IMR-90 (cell line): ENCODE measurements around the gene PLTP. TPM values are rescaled to one million over a fixed set of nuclear protein-coding genes. Genes with fewer than 3 reads are reported as not detected.

ENCODE experiments used
- ATAC-seq: fragments of 200-7000 bp; cut with Tn5 transposase; 2 replicates; pipeline ENCODE4 v1.9.1; 2020; ENCODE audit warnings: low read depth, mild to moderate bottlenecking, moderate library complexity
- BruUV-seq: library from RNA; stranded (reverse); fragments of 400-500 nt; replicated peaks from 2 replicates; lab custom pipeline; 2021; lab: Mats Ljungman, UMichigan
- CTCF ChIA-PET: fragments of 300-600 bp; formaldehyde crosslinking; extraction: SDS; loops from one replicate; lab custom pipeline; 2021; ENCODE audit warnings: antibody characterized with exemption; lab: Yijun Ruan, JAX
- POLR2A ChIA-PET: fragments of 300-600 bp; sonication (Branson Sonifier 250); formaldehyde crosslinking; loops from one replicate; lab custom pipeline; 2022; ENCODE audit warnings: antibody characterized with exemption; ENCODE audit not compliant: unreplicated experiment; lab: Charles Lee
- DNase-seq: peaks from one replicate; pipeline ENCODE4 v3.0.0; 2013
- H2AFZ ChIP-seq: replicated peaks from 2 replicates; pipeline ENCODE3; 2013; ENCODE audit warnings: low read length, mild to moderate bottlenecking; ENCODE audit not compliant: poor library complexity
- H2AK5ac ChIP-seq: 2 replicates; pipeline ENCODE4 v1.6.1; 2013; ENCODE audit warnings: low read depth, low read length, inconsistent platforms
- H2AK9ac ChIP-seq: replicated peaks from 2 replicates; pipeline ENCODE3; 2013; ENCODE audit warnings: mild to moderate bottlenecking, low read depth, low read length, moderate library complexity; ENCODE audit not compliant: poor library complexity
- H2BK120ac ChIP-seq: 2 replicates; pipeline ENCODE4 v1.6.1; 2013; ENCODE audit warnings: low read depth, low read length, inconsistent platforms
- H2BK15ac ChIP-seq: 3 replicates; pipeline ENCODE4 v1.6.1; 2013; ENCODE audit warnings: low read depth, low read length, inconsistent platforms
- H2BK20ac ChIP-seq: 2 replicates; pipeline ENCODE4 v1.6.1; 2013; ENCODE audit warnings: low read depth, mild to moderate bottlenecking, inconsistent platforms, low read length, moderate library complexity
- H2BK5ac ChIP-seq: 2 replicates; pipeline ENCODE4 v1.6.1; 2013; ENCODE audit warnings: mild to moderate bottlenecking, low read depth, low read length, inconsistent platforms; ENCODE audit not compliant: poor library complexity, severe bottlenecking
- H3K14ac ChIP-seq: replicated peaks from 2 replicates; pipeline ENCODE4 v1.6.1; 2013; ENCODE audit warnings: low read depth, low read length, inconsistent platforms
- H3K18ac ChIP-seq: 2 replicates; pipeline ENCODE4 v1.6.1; 2013; ENCODE audit warnings: low read depth, low read length, control low read depth
- H3K23ac ChIP-seq: 2 replicates; pipeline ENCODE4 v1.6.1; 2013; ENCODE audit warnings: low read depth, low read length, inconsistent platforms
- H3K27ac ChIP-seq: 2 replicates; pipeline ENCODE4 v1.5.1; 2013; ENCODE audit warnings: mild to moderate bottlenecking, control low read depth, low read length; ENCODE audit not compliant: insufficient read depth
- H3K27me3 ChIP-seq: 2 replicates; pipeline ENCODE4 v1.6.1; 2013; ENCODE audit warnings: low read length; ENCODE audit not compliant: control insufficient read depth, insufficient read depth
- H3K36me3 ChIP-seq: 2 replicates; pipeline ENCODE4 v1.6.1; 2013; ENCODE audit warnings: low read length, mixed read lengths; ENCODE audit not compliant: control insufficient read depth, insufficient read depth
- H3K4ac ChIP-seq: 2 replicates; pipeline ENCODE4 v1.6.1; 2013; ENCODE audit warnings: low read depth, low read length, inconsistent platforms
- H3K4me1 ChIP-seq: 2 replicates; pipeline ENCODE4 v1.6.1; 2013; ENCODE audit warnings: low read length, mixed read lengths; ENCODE audit not compliant: control insufficient read depth, insufficient read depth
- H3K4me2 ChIP-seq: 2 replicates; pipeline ENCODE4 v1.6.1; 2013; ENCODE audit warnings: low read depth, mild to moderate bottlenecking, control low read depth, low read length, moderate library complexity
- H3K4me3 ChIP-seq: 2 replicates; pipeline ENCODE4 v1.5.1; 2013; ENCODE audit warnings: low read depth, mild to moderate bottlenecking, control low read depth, low read length, moderate library complexity; ENCODE audit not compliant: insufficient read depth
- H3K56ac ChIP-seq: 2 replicates; pipeline ENCODE4 v1.6.1; 2013; ENCODE audit warnings: low read length, inconsistent platforms; ENCODE audit not compliant: insufficient read depth; ENCODE audit errors: extremely low read depth
- H3K79me1 ChIP-seq, 2 experiments: 2 replicates each; pipeline ENCODE4 v1.6.1; 2013; ENCODE audit warnings: low read length in 2 of 2, inconsistent platforms in 1 of 2, low read depth in 1 of 2
- H3K9ac ChIP-seq: 2 replicates; pipeline ENCODE4 v1.6.1; 2013; ENCODE audit warnings: low read depth, low read length, control low read depth
- H3K9me1 ChIP-seq: 2 replicates; pipeline ENCODE4 v1.6.1; 2013; ENCODE audit warnings: low read length, inconsistent platforms; ENCODE audit not compliant: insufficient read depth
- H3K9me3 ChIP-seq: 2 replicates; pipeline ENCODE4 v1.6.1; 2013; ENCODE audit warnings: low read length; ENCODE audit not compliant: control insufficient read depth, insufficient read depth
- H4K20me1 ChIP-seq: 2 replicates; pipeline ENCODE4 v1.6.1; 2013; ENCODE audit warnings: low read length, inconsistent platforms; ENCODE audit not compliant: insufficient read depth
- H4K5ac ChIP-seq: 2 replicates; pipeline ENCODE4 v1.6.1; 2013; ENCODE audit warnings: mild to moderate bottlenecking, low read depth, low read length, control low read depth
- H4K8ac ChIP-seq, 2 experiments: 2 replicates each; pipeline ENCODE4 v1.6.1; 2013; ENCODE audit warnings: low read depth in 2 of 2, low read length in 2 of 2, control low read depth in 1 of 2, inconsistent platforms in 1 of 2
- H4K91ac ChIP-seq: 2 replicates; pipeline ENCODE4 v1.6.1; 2013; ENCODE audit warnings: low read depth, low read length, inconsistent platforms; ENCODE audit not compliant: insufficient read depth
- BHLHE40 ChIP-seq: fragments of 150-350 bp; IDR thresholded peaks from 2 replicates; pipeline ENCODE4 v1.6.1; 2016; ENCODE audit warnings: mild to moderate bottlenecking, low read depth, low read length
- CEBPB ChIP-seq: IDR thresholded peaks from 2 replicates; pipeline ENCODE4 v1.6.1; 2012; ENCODE audit warnings: low read depth, low read length, improper control_type of control experiment
- CHD1 ChIP-seq: IDR thresholded peaks from 2 replicates; pipeline ENCODE4 v1.6.1; 2012; ENCODE audit warnings: low read depth, low read length, improper control_type of control experiment
- FOS ChIP-seq: fragments of 150-350 bp; IDR thresholded peaks from 2 replicates; pipeline ENCODE4 v1.6.1; 2016; ENCODE audit warnings: low read depth, low read length
- MAFK ChIP-seq: IDR thresholded peaks from 2 replicates; pipeline ENCODE4 v1.6.1; 2012; ENCODE audit warnings: low read depth, low read length, improper control_type of control experiment
- MAZ ChIP-seq: IDR thresholded peaks from 2 replicates; pipeline ENCODE4 v1.6.1; 2012; ENCODE audit warnings: low read depth, mild to moderate bottlenecking, low read length, improper control_type of control experiment, moderate library complexity, borderline replicate concordance
- MXI1 ChIP-seq: IDR thresholded peaks from 2 replicates; pipeline ENCODE4 v1.6.1; 2012; ENCODE audit warnings: low read depth, mild to moderate bottlenecking, low read length, moderate library complexity, borderline replicate concordance
- NFE2L2 ChIP-seq: fragments of 150-350 bp; IDR thresholded peaks from 2 replicates; pipeline ENCODE4 v1.6.1; 2016; ENCODE audit warnings: low read depth, mild to moderate bottlenecking, low read length
- POLR2A ChIP-seq: IDR thresholded peaks from 2 replicates; pipeline ENCODE4 v1.6.1; 2012; ENCODE audit warnings: mild to moderate bottlenecking, low read depth, low read length
- RAD21 ChIP-seq: IDR thresholded peaks from 2 replicates; pipeline ENCODE4 v1.6.1; 2012; ENCODE audit warnings: low read length, improper control_type of control experiment
- RCOR1 ChIP-seq: IDR thresholded peaks from 2 replicates; pipeline ENCODE4 v1.6.1; 2012; ENCODE audit warnings: mild to moderate bottlenecking, low read length, improper control_type of control experiment; ENCODE audit not compliant: insufficient replicate concordance
- RFX5 ChIP-seq: IDR thresholded peaks from 2 replicates; pipeline ENCODE4 v1.8.0; 2012; ENCODE audit warnings: low read depth, mild to moderate bottlenecking, low read length, moderate library complexity
- SMC3 ChIP-seq: fragments of 150-350 bp; IDR thresholded peaks from 2 replicates; pipeline ENCODE4 v1.6.1; 2016; ENCODE audit warnings: low read depth, mild to moderate bottlenecking, antibody characterized with exemption, low read length, moderate library complexity
- WGBS, 2 experiments: methylation state at CpG; one replicate each; pipeline versions ENCODE4 v1.1.5 to v1.1.7; 2013; ENCODE audit warnings: missing lambda C conversion rate in 2 of 2; ENCODE audit not compliant: insufficient read length in 1 of 2; ENCODE audit errors: extremely low coverage in 2 of 2; 5-methylcytosine and 5-hydroxymethylcytosine counted together
- dilution Hi-C: fragments of 300-500 bp; cut with HindIII; formaldehyde crosslinking; loops from one replicate; pipeline ENCODE4 v1.14.3; 2018; ENCODE audit warnings: low sequenced_read_pairs; ENCODE audit not compliant: unreplicated experiment
- in situ Hi-C: fragments of 300-500 bp; cut with MboI; formaldehyde crosslinking; loops from 3 replicates; pipeline ENCODE4 v1.14.3; 2019; ENCODE audit warnings: low sequenced_read_pairs, inconsistent platforms, mixed read lengths
- intact Hi-C: fragments of 100-400 bp; cut with micrococcal nuclease; formaldehyde crosslinking; loops from 2 replicates; pipeline ENCODE4 v1.10.0; 2022
- polyA plus RNA-seq, 3 experiments: library from polyadenylated mRNA; depleted of rRNA; stranded (reverse); fragments of >200 nt; gene quantifications; 2 replicates each; pipeline ENCODE4 v1.2.3, GENCODE V29; 2012; ENCODE audit warnings: low replicate concordance in 1 of 3
- total RNA-seq: library from RNA; depleted of rRNA; stranded (reverse); fragments of >200 nt; gene quantifications from 2 replicates; pipeline ENCODE4 v1.2.3, GENCODE V29; 2012
- TF ChIP-seq, protein P1 (sequence below): conservative IDR thresholded peaks from 2 replicates; pipeline ENCODE4 v1.5.1; 2012; ENCODE audit warnings: mild to moderate bottlenecking, low read depth, low read length, improper control_type of control experiment

Gene PLTP
- total and polyA plus RNA-seq, 2 of the 4 experiments (the other 2 are of a cell fraction), result 5.4 to 55.8 TPM

DNA sequence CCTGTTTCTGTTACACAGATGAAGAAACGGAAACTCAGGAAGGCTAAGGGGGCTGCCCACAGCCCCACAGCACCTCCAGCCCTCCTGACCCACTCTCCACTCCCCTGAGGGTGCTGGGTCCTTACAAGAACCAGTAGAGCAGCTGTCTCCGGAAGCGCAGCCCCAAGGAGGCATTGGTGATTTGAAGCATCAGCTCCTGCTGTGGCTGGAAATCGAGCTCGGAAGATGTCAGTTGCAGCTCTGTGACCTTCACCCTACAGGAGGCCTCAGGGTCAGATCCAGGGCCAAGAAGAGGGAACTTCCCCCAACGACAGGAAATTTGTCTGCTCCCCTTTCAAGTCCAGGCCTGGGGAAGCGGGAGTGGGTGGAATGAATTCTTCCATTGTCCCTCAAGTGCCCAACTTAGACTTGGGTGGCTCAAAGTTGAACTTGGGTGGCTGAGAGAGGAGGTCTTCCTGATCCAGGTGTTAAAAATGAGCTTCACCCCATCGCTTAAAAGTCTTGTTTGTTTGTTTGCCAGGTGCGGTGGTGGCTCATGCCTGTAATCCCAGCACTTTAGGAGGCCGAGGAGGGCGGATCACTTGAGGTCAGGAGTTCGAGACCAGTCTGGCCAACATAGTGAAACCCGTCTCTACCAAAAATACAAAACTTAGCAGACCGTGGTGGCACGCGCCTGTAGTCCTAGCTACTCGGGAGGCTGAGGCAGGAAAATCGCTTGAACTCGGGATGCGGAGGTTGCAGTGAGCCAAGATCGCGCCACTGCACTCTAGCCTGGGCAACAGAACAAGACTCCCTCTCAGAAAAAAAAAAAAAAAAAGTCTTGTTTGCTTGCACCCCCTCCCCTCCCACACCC, 1.9 kb downstream of the PLTP start (continued):
- no peak for TF ChIP-seq RCOR1

DNA sequence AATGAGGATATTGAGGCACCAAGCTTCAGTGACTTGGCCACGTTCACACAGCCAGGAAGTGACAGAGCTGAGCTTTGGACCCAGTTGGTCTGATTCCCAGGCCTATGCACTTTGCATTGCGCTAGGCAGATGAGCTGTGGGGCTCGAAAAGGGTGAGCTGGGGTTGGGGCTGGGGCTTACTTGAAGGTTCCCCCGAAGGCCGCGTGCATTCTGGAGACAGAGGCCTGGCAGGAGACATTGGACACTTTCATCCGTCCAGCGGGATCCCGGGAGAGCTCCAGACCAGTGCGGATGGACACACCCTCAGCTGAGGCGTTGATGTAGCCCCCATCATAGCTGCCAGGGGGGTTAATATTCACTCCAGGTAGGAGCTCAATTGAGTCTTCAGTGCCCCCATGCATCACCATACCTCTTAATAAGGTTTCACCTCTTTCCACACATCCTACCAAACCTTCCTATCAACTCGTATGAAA, 2.6 kb downstream of the PLTP start:
- no peak overlapping the region for H3K56ac ChIP-seq
- H2BK15ac ChIP-seq, result no peak overlapping the region
- no peak for DNase-seq
- no peak overlapping the region for H2BK120ac ChIP-seq
- H2AK9ac ChIP-seq, result no peak overlapping the region
- intact Hi-C loops (no loop called here), in situ Hi-C loops (loop anchor here (25.0 kb wide), 1 partner anchor 572 kb away; the partner anchor contains the start of gene SDC4), dilution Hi-C loops (no loop called here)
- BruUV-seq, result no TSS peak
- no peak overlapping the region for H3K18ac ChIP-seq
- H2BK5ac ChIP-seq, result no peak overlapping the region
- peaks cover 16% of the 10 kb centered on the region for H3K4me1 ChIP-seq
- ChIA-PET POLR2A (no interaction called here), CTCF (no interaction called here)
- no peak overlapping the region for H2AK5ac ChIP-seq
- H4K91ac ChIP-seq, result no peak overlapping the region
- H4K5ac ChIP-seq, result no peak overlapping the region
- no peak overlapping the region for H3K14ac ChIP-seq
- H4K8ac ChIP-seq, result no peak overlapping the region
- H3K9me3 ChIP-seq, result no peaks in the 10 kb centered on the region
- no peak for ATAC-seq
- H3K4me3 ChIP-seq, result no peak overlapping the region
- H3K4ac ChIP-seq, result no peak overlapping the region
- no peak overlapping the region for H2AFZ ChIP-seq
- peaks cover 28% of the 10 kb centered on the region; the same call in 1 of the 2 replicates for H3K36me3 ChIP-seq
- H4K20me1 ChIP-seq, result peaks cover 5% of the 10 kb centered on the region; the same call in 1 of the 2 replicates
- 96% methylated on average over 9 of the region's 12 CpGs; no CpG with 5 or more reads in 1 of the 2 experiments for WGBS, 2 experiments
- H2BK20ac ChIP-seq, result no peak overlapping the region
- no peak overlapping the region for H3K4me2 ChIP-seq
- no peak overlapping the region for H3K27ac ChIP-seq
- H3K23ac ChIP-seq, result no peak overlapping the region
- no peak overlapping the region for H3K9ac ChIP-seq
- H3K27me3 ChIP-seq, result no peaks in the 10 kb centered on the region
- peaks cover 5 to 26% of the 10 kb centered on the region in 2 experiments; a peak in 3 of 4 replicates for H3K79me1 ChIP-seq
- peaks cover 27% of the 10 kb centered on the region for H3K9me1 ChIP-seq
- TF ChIP-seq POLR2A (no peak), NFE2L2 (no peak), RAD21 (no peak), RFX5 (no peak), SMC3 (no peak), CHD1 (no peak), CEBPB (no peak), RCOR1 (no peak), MAFK (no peak), FOS (no peak), MXI1 (no peak), MAZ (no peak), BHLHE40 (no peak)
- TF ChIP-seq, protein P1, sequence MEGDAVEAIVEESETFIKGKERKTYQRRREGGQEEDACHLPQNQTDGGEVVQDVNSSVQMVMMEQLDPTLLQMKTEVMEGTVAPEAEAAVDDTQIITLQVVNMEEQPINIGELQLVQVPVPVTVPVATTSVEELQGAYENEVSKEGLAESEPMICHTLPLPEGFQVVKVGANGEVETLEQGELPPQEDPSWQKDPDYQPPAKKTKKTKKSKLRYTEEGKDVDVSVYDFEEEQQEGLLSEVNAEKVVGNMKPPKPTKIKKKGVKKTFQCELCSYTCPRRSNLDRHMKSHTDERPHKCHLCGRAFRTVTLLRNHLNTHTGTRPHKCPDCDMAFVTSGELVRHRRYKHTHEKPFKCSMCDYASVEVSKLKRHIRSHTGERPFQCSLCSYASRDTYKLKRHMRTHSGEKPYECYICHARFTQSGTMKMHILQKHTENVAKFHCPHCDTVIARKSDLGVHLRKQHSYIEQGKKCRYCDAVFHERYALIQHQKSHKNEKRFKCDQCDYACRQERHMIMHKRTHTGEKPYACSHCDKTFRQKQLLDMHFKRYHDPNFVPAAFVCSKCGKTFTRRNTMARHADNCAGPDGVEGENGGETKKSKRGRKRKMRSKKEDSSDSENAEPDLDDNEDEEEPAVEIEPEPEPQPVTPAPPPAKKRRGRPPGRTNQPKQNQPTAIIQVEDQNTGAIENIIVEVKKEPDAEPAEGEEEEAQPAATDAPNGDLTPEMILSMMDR, result no peak
